CD4-positive, alpha-beta T cell (primary cell): Measurements from ENCODE around the gene STK32B. TPM values are rescaled to one million over a fixed set of nuclear protein-coding genes. Genes with fewer than 3 reads are reported as not detected.

Experiments
- ATAC-seq: fragments of 200-7000 bp; cut with Tn5 transposase; one replicate; pipeline ENCODE4 v1.10.0; 2022; ENCODE audit warnings: mild to moderate bottlenecking; ENCODE audit not compliant: poor library complexity
- CTCF ChIA-PET: fragments of 350-600 bp; sonication (Branson Sonifier 250); formaldehyde crosslinking; loops from one replicate; lab custom pipeline; 2021; ENCODE audit warnings: antibody characterized with exemption, inconsistent platforms; lab: Charles Lee
- POLR2A ChIA-PET: fragments of 350-600 bp; sonication (Branson Sonifier 250); formaldehyde crosslinking; loops from one replicate; lab custom pipeline; 2021; ENCODE audit warnings: antibody characterized with exemption, inconsistent platforms; lab: Charles Lee
- DNase-seq, 14 experiments: peaks; one replicate each; pipeline ENCODE4 v3.0.0-alpha.2; 2013 to 2020; ENCODE audit warnings: mixed read lengths in 2 of 14
- H3K27ac ChIP-seq, 2 donors: one replicate each; pipeline versions ENCODE4 v1.5.1 to v1.7.0; 2013; ENCODE audit warnings: low read length in 2 of 2, low read depth in 1 of 2, mild to moderate bottlenecking in 1 of 2
- H3K27me3 ChIP-seq, 2 experiments: 1 replicate in 1 of 2; 2 replicates in 1 of 2; pipeline versions ENCODE4 v1.6.1 to v1.7.0; 2013; ENCODE audit warnings: low read length in 2 of 2, control low read depth in 1 of 2, mild to moderate bottlenecking in 1 of 2, moderate library complexity in 1 of 2; ENCODE audit not compliant: insufficient read depth in 2 of 2, control insufficient read depth in 1 of 2
- H3K36me3 ChIP-seq: one replicate; pipeline ENCODE4 v1.6.1; 2013; ENCODE audit warnings: low read length, control low read depth; ENCODE audit not compliant: insufficient read depth
- H3K4me1 ChIP-seq: one replicate; pipeline ENCODE4 v1.6.1; 2013; ENCODE audit warnings: low read length, control low read depth; ENCODE audit not compliant: insufficient read depth
- H3K4me3 ChIP-seq: one replicate; pipeline ENCODE4 v1.5.1; 2013; ENCODE audit warnings: mild to moderate bottlenecking, low read length, moderate library complexity
- H3K9me3 ChIP-seq, 2 experiments: 1 replicate in 1 of 2; 2 replicates in 1 of 2; pipeline versions ENCODE4 v1.6.1 to v1.7.0; 2013; ENCODE audit warnings: low read length in 2 of 2, mild to moderate bottlenecking in 2 of 2, control low read depth in 1 of 2, moderate library complexity in 1 of 2; ENCODE audit not compliant: control insufficient read depth in 1 of 2, insufficient read depth in 1 of 2
- H3K27ac Mint-ChIP-seq: one replicate; pipeline ENCODE4 v1.8.0; 2020; ENCODE audit warnings: mixed read lengths
- H3K27me3 Mint-ChIP-seq: one replicate; pipeline ENCODE4 v1.8.0; 2021; ENCODE audit warnings: mixed read lengths
- H3K36me3 Mint-ChIP-seq: one replicate; pipeline ENCODE4 v1.8.0; 2021; ENCODE audit warnings: low read depth, mixed read lengths
- H3K4me1 Mint-ChIP-seq: one replicate; pipeline ENCODE4 v1.8.0; 2021; ENCODE audit warnings: low read depth, mixed read lengths
- H3K4me3 Mint-ChIP-seq: one replicate; pipeline ENCODE4 v1.8.0; 2020; ENCODE audit warnings: mild to moderate bottlenecking, mixed read lengths
- H3K9me3 Mint-ChIP-seq: one replicate; pipeline ENCODE4 v1.8.0; 2020; ENCODE audit warnings: mixed read lengths
- intact Hi-C, 2 experiments: fragments of 100-400 bp; cut with DNase I in 1 of 2; cut with micrococcal nuclease in 1 of 2; formaldehyde crosslinking; loops; one replicate each; pipeline versions ENCODE4 v1.15.1 to v1.9.0; 2023 to 2025; cut with DNase I, micrococcal nuclease
- total RNA-seq, 174 experiments: library from RNA in 2 of 174; stranded (reverse) in 2 of 174; gene quantifications; one replicate each; pipeline ENCODE4 v1.2.3 and lab custom pipeline; 2021 to 2026
- TF ChIP-seq, protein P1 (sequence below): fragments of 200-600 bp; IDR thresholded peaks from one replicate; pipeline ENCODE4 v1.8.0; 2022; ENCODE audit warnings: antibody characterized with exemption, mild to moderate bottlenecking

Gene STK32B
- total RNA-seq, 2 experiments from 2014 or later = not detected

GRCh38 chr4:5391492-5391891 is 340.2 kb downstream of the STK32B start:
- H3K36me3 Mint-ChIP-seq = no peaks in the 10 kb centered on the region
- intact Hi-C loops = no loop called here
- CTCF ChIA-PET = no interaction called here
- H3K27me3 Mint-ChIP-seq = no peaks in the 10 kb centered on the region
- no peak overlapping the region for H3K4me3 ChIP-seq
- H3K27ac Mint-ChIP-seq = no peak overlapping the region
- no peaks in the 10 kb centered on the region for H3K4me1 ChIP-seq
- no peak overlapping the region for H3K4me3 Mint-ChIP-seq
- H3K36me3 ChIP-seq = no peaks in the 10 kb centered on the region
- H3K27ac ChIP-seq = no peak overlapping the region
- H3K9me3 ChIP-seq = peaks cover 0 to 13% of the 10 kb centered on the region in 2 experiments
- H3K27me3 ChIP-seq = no peaks in the 10 kb centered on the region
- ATAC-seq = no peak
- POLR2A ChIA-PET = no interaction called here
- DNase-seq = no peak
- TF ChIP-seq, protein P1, sequence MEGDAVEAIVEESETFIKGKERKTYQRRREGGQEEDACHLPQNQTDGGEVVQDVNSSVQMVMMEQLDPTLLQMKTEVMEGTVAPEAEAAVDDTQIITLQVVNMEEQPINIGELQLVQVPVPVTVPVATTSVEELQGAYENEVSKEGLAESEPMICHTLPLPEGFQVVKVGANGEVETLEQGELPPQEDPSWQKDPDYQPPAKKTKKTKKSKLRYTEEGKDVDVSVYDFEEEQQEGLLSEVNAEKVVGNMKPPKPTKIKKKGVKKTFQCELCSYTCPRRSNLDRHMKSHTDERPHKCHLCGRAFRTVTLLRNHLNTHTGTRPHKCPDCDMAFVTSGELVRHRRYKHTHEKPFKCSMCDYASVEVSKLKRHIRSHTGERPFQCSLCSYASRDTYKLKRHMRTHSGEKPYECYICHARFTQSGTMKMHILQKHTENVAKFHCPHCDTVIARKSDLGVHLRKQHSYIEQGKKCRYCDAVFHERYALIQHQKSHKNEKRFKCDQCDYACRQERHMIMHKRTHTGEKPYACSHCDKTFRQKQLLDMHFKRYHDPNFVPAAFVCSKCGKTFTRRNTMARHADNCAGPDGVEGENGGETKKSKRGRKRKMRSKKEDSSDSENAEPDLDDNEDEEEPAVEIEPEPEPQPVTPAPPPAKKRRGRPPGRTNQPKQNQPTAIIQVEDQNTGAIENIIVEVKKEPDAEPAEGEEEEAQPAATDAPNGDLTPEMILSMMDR = no peak
- H3K9me3 Mint-ChIP-seq = no peaks in the 10 kb centered on the region
- no peaks in the 10 kb centered on the region for H3K4me1 Mint-ChIP-seq

GRCh38 chr4:5393911-5394513 is 342.7 kb downstream of the STK32B start:
- Histone ChIP-seq H3K27me3 (no peaks in the 10 kb centered on the region), H3K4me1 (no peaks in the 10 kb centered on the region), H3K27ac (no peak overlapping the region), H3K36me3 (no peaks in the 10 kb centered on the region), H3K9me3 (peaks cover 0 to 6% of the 10 kb centered on the region in 2 experiments), H3K4me3 (no peak overlapping the region)
- Mint-ChIP-seq H3K27me3 (no peaks in the 10 kb centered on the region), H3K4me1 (no peaks in the 10 kb centered on the region), H3K36me3 (no peaks in the 10 kb centered on the region), H3K27ac (no peak overlapping the region), H3K9me3 (no peaks in the 10 kb centered on the region), H3K4me3 (no peak overlapping the region)
- ATAC-seq = no peak
- no peak for DNase-seq
- POLR2A ChIA-PET = no interaction called here
- TF ChIP-seq, protein P1 = no peak
- intact Hi-C loops = no loop called here
- CTCF ChIA-PET = no interaction called here

DNA sequence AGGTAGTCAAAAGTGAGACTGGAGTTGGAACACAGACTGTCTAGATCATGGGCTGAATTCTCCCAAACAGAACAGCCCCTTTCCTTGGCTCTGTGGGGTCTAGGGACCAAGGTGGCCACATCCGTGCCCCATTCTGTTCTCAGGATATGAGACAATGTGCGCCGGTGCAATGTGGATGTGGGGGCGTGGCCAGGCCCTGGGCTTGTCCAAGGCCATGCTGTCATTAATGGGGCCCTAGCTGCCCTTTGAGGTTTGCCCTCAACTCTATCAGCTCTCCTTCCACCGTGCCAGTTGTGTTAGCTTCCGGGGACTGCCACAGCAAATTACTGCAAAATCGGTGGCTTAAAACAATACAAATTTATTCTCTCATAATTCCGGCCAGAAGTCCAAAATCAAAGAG is 344.5 kb downstream of the STK32B start:
- no peak for ATAC-seq
- Mint-ChIP-seq H3K27me3 (no peaks in the 10 kb centered on the region), H3K4me3 (no peak overlapping the region), H3K27ac (no peak overlapping the region), H3K9me3 (no peaks in the 10 kb centered on the region), H3K36me3 (no peaks in the 10 kb centered on the region), H3K4me1 (no peaks in the 10 kb centered on the region)
- TF ChIP-seq, protein P1 = no peak
- no peaks in the 10 kb centered on the region for H3K27me3 ChIP-seq
- H3K27ac ChIP-seq = no peak overlapping the region
- ChIA-PET CTCF (no interaction called here), POLR2A (no interaction called here)
- H3K4me3 ChIP-seq = no peak overlapping the region
- H3K36me3 ChIP-seq = no peaks in the 10 kb centered on the region
- H3K4me1 ChIP-seq = no peaks in the 10 kb centered on the region
- H3K9me3 ChIP-seq = peaks cover 0 to 6% of the 10 kb centered on the region in 2 experiments
- DNase-seq = no peak
- intact Hi-C loops = no loop called here
